Measurements from ENCODE around the gene SOCS6. TPM values are rescaled to one million over a fixed set of nuclear protein-coding genes. Genes with fewer than 3 reads are reported as not detected.
"Not testable (repeated sequence)": the region's sequence is repeated elsewhere in the genome, so short reads cannot be mapped to it uniquely, and the experiment has no call there.

Gene SOCS6
- total and polyA plus RNA-seq, 12 donors: 6.1 to 31.8 (median 20.0) TPM

GRCh38 chr18:70366670-70367069, 77.8 kb downstream of the SOCS6 start:
- Histone ChIP-seq H3K36me3 (no peaks in the 10 kb centered on the region), H3K4me3 (no peak overlapping the region), H3K27me3 (no peaks in the 10 kb centered on the region), H3K4me1 (peaks cover 0 to 13% (median 0%) of the 10 kb centered on the region in 9 donors), H3K27ac (no peak overlapping the region), H3K9me3 (no peaks in the 10 kb centered on the region)
- DNase-seq (no peak), ATAC-seq (no peak)
- TF ChIP-seq, protein P1, sequence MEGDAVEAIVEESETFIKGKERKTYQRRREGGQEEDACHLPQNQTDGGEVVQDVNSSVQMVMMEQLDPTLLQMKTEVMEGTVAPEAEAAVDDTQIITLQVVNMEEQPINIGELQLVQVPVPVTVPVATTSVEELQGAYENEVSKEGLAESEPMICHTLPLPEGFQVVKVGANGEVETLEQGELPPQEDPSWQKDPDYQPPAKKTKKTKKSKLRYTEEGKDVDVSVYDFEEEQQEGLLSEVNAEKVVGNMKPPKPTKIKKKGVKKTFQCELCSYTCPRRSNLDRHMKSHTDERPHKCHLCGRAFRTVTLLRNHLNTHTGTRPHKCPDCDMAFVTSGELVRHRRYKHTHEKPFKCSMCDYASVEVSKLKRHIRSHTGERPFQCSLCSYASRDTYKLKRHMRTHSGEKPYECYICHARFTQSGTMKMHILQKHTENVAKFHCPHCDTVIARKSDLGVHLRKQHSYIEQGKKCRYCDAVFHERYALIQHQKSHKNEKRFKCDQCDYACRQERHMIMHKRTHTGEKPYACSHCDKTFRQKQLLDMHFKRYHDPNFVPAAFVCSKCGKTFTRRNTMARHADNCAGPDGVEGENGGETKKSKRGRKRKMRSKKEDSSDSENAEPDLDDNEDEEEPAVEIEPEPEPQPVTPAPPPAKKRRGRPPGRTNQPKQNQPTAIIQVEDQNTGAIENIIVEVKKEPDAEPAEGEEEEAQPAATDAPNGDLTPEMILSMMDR (IDR thresholded peaks at IDR 0.05): no peak
- WGBS, 2 donors: 73 to 75% methylated on average over 7 of the region's 7 CpGs
- intact Hi-C loops (cut with DNase I): no loop called here

- H3K4me3 ChIP-seq; H3K27me3 ChIP-seq; H3K9me3 ChIP-seq; DNase-seq; H3K36me3 ChIP-seq; ATAC-seq; H3K27ac ChIP-seq; intact Hi-C loops (cut with DNase I): not testable (repeated sequence)
- H3K4me1 ChIP-seq: peaks cover 0 to 13% (median 0%) of the 10 kb centered on the region in 9 donors
- 93 to 95% methylated on average over 3 of the region's 3 CpGs for WGBS, 2 donors
These were observed 78.5 kb downstream of the SOCS6 start for GRCh38 chr18:70367344-70367743.

- Histone ChIP-seq H3K36me3 (no peaks in the 10 kb centered on the region), H3K27me3 (no peaks in the 10 kb centered on the region), H3K4me1 (peaks cover 0 to 6% (median 0%) of the 10 kb centered on the region in 9 donors), H3K4me3 (no peak overlapping the region), H3K9me3 (no peaks in the 10 kb centered on the region), H3K27ac (no peak overlapping the region)
- ATAC-seq: no peak
- TF ChIP-seq, protein P1 (IDR thresholded peaks at IDR 0.05): no peak
- intact Hi-C loops (cut with DNase I): no loop called here
- 81 to 88% methylated on average over 1 of the region's 1 CpG for WGBS, 2 donors
- no peak for DNase-seq
These were observed 80.1 kb downstream of the SOCS6 start for GRCh38 chr18:70368903-70369302.

GRCh38 chr18:70370762-70371733, 82.2 kb downstream of the SOCS6 start:
- H3K4me3 ChIP-seq: no peak overlapping the region
- H3K27ac ChIP-seq: no peak overlapping the region
- no peaks in the 10 kb centered on the region for H3K4me1 ChIP-seq
- intact Hi-C loops (cut with DNase I): loop anchor here in 1 of 10 donors (10.0 kb wide), 1 partner anchor 54 kb away; no protein-coding TSS in a partner anchor
- DNase-seq (no peak), ATAC-seq (no peak)
- 84 to 92% methylated on average over 9 of the region's 9 CpGs for WGBS, 2 donors
- H3K36me3 ChIP-seq: no peaks in the 10 kb centered on the region
- H3K27me3 ChIP-seq: no peaks in the 10 kb centered on the region
- no peaks in the 10 kb centered on the region for H3K9me3 ChIP-seq
- TF ChIP-seq, protein P1 (IDR thresholded peaks at IDR 0.05): no peak

GRCh38 chr18:70371908-70372307, 83.1 kb downstream of the SOCS6 start:
- intact Hi-C loops (cut with DNase I): loop anchor here in 1 of 10 donors (10.0 kb wide), 1 partner anchor 53 kb away; no protein-coding TSS in a partner anchor
- no peaks in the 10 kb centered on the region for H3K27me3 ChIP-seq
- TF ChIP-seq, protein P1 (IDR thresholded peaks at IDR 0.05): no peak
- WGBS, 2 donors: 82 to 87% methylated on average over 2 of the region's 2 CpGs
- H3K4me3 ChIP-seq: no peak overlapping the region
- no peaks in the 10 kb centered on the region for H3K36me3 ChIP-seq
- DNase-seq: no peak
- no peaks in the 10 kb centered on the region for H3K9me3 ChIP-seq
- no peak for ATAC-seq
- no peaks in the 10 kb centered on the region for H3K4me1 ChIP-seq
- H3K27ac ChIP-seq: no peak overlapping the region
